ENCODE data around the gene CCDC33. TPM values are rescaled to one million over a fixed set of nuclear protein-coding genes. Genes with fewer than 3 reads are reported as not detected.

Gene CCDC33
- total RNA-seq, 1 donor from 2014 or later: not detected

DNA sequence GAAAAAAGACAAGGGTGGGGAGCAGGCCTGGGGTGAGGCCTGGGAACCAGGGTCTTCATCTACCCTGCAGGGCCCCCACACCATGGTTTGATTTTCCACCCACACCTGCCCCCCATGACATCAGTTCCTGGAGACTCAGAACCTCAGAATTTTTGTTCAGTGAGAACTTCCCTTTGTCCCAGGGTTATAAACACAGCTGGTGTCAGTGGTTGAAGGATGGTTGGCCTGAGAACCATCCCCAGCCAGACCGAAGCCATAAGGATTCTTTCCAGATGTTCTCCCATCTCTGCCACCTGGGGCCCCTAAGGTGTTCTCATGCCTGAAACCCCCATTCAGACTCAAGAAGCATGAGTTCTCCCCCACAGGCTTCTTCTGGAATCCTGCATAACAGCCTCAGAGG, 16.6 kb downstream of the CCDC33 start:
- H3K36me3 ChIP-seq (ENCODE audit: control insufficient read depth, insufficient read depth, low read length): no peaks in the 10 kb centered on the region
- no peak for TF ChIP-seq CTCF (IDR thresholded peaks at IDR 0.05; ENCODE audit: insufficient read depth, low read length, severe bottlenecking)
- no peak overlapping the region for H3K4me3 ChIP-seq (ENCODE audit: low read depth, low read length)
- DNase-seq (ENCODE audit: low read depth) (no peak), FAIRE-seq (peak; percentile 13)
- peaks cover 11% of the 10 kb centered on the region for H3K27me3 ChIP-seq (ENCODE audit: control insufficient read depth, insufficient read depth, low read length)

GRCh38 chr15:74253211-74253921, 17.2 kb downstream of the CCDC33 start:
- peak; percentile 13 for DNase-seq (ENCODE audit: low read depth)
- no peak for FAIRE-seq
- no peaks in the 10 kb centered on the region for H3K36me3 ChIP-seq (ENCODE audit: control insufficient read depth, insufficient read depth, low read length)
- no peak for TF ChIP-seq CTCF (IDR thresholded peaks at IDR 0.05; ENCODE audit: insufficient read depth, low read length, severe bottlenecking)
- no peak overlapping the region for H3K4me3 ChIP-seq (ENCODE audit: low read depth, low read length)
- peaks cover 10% of the 10 kb centered on the region for H3K27me3 ChIP-seq (ENCODE audit: control insufficient read depth, insufficient read depth, low read length)

DNA sequence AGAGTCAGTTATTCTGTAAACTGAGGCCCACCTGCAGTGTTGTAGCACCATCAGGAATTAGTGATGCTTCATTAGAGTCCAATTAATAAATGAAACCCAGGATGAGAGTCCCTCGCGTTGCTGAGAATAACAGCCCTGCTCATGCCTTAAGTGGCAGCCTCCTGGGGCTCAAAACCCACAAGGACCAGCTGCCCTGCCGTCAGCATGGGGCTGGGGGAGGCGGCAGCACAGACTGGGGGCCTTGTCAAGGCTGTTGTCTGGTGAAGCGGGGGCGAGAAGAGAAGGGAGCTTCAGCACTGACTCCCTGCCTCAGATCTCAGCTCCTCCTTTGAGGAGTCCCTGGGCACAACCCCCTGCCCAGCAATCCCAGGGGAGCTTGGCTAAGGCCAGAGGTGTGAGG, 21.0 kb downstream of the CCDC33 start:
- no peak for TF ChIP-seq CTCF (IDR thresholded peaks at IDR 0.05; ENCODE audit: insufficient read depth, low read length, severe bottlenecking)
- no peak for FAIRE-seq

DNA sequence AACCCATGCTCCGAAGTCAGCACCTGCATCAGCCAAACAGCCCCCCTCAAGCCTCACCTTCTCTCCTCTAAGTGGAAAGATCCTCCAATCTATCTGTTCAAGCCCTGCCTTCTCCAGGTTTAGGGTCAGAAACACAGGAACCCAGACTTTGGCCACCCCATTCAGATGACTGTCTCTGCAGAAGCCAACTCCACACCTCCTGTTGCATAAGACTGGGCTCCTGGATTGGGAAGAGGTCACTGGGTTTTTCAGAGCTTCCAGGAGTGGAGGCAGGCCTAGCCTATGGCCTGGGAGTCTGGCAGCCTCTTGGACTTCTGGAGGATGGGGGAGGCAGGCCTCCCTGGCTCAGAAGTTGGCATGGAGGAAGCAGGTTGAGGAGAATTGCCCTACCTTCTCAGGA, 21.5 kb downstream of the CCDC33 start:
- TF ChIP-seq CTCF (IDR thresholded peaks at IDR 0.05; ENCODE audit: insufficient read depth, low read length, severe bottlenecking): no peak
- DNase-seq (ENCODE audit: low read depth) (no peak), FAIRE-seq (peak; percentile 73)
- Histone ChIP-seq H3K36me3 (ENCODE audit: control insufficient read depth, insufficient read depth, low read length) (no peaks in the 10 kb centered on the region), H3K27me3 (ENCODE audit: control insufficient read depth, insufficient read depth, low read length) (peaks cover 18% of the 10 kb centered on the region), H3K4me3 (ENCODE audit: low read depth, low read length) (no peak overlapping the region)

More for the DNA sequence above, 21.0 kb downstream of the CCDC33 start:
- DNase-seq (ENCODE audit: low read depth): no peak
- Histone ChIP-seq H3K36me3 (ENCODE audit: control insufficient read depth, insufficient read depth, low read length) (no peaks in the 10 kb centered on the region), H3K4me3 (ENCODE audit: low read depth, low read length) (no peak overlapping the region), H3K27me3 (ENCODE audit: control insufficient read depth, insufficient read depth, low read length) (peaks cover 18% of the 10 kb centered on the region)

- H3K36me3 ChIP-seq (ENCODE audit: control insufficient read depth, insufficient read depth, low read length): no peaks in the 10 kb centered on the region
- peaks cover 18% of the 10 kb centered on the region for H3K27me3 ChIP-seq (ENCODE audit: control insufficient read depth, insufficient read depth, low read length)
- no peak for TF ChIP-seq CTCF (IDR thresholded peaks at IDR 0.05; ENCODE audit: insufficient read depth, low read length, severe bottlenecking)
- DNase-seq (ENCODE audit: low read depth): no peak
- FAIRE-seq: no peak
- no peak overlapping the region for H3K4me3 ChIP-seq (ENCODE audit: low read depth, low read length)
These were observed 22.5 kb downstream of the CCDC33 start for GRCh38 chr15:74258456-74259291.

Data from bronchial epithelial cell (primary cell).